Measurements from ENCODE around the gene KCNC3. TPM values are rescaled to one million over a fixed set of nuclear protein-coding genes. Genes with fewer than 3 reads are reported as not detected.

The KCNC3 gene
- total RNA-seq, 1 experiment from 2014 or later, result 5.3 TPM

DNA sequence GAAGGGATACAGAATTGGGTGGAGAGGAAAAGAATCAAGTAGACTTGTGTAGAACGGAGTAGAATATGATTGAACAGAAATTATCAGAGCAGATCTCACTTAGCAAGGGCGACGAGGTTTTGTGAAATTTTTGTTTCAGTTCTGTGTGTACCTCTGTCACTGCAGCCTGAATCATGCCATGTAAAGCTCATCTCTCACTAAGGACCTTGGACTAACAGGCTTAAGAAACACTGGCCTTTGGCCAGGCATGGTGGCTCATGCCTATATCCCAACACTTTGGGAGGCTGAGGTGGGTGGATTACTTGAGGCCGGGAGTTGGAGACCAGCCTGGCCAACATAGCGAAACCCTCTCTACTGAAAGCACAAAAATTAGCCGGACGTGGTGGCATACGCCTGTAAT, 63.1 kb downstream of the KCNC3 start:
- no peak for TF ChIP-seq CTCF (IDR thresholded peaks at IDR 0.05; ENCODE audit: unreplicated experiment)
- no peaks in the 10 kb centered on the region for H3K27me3 Mint-ChIP-seq (ENCODE audit: unreplicated experiment)

GRCh38 chr19:50264483-50265186, 64.5 kb downstream of the KCNC3 start:
- CTCF ChIA-PET, result interaction anchor here (0.7 kb wide), 1 partner anchor 129 kb away, joined by 5 read pairs; no protein-coding TSS in a partner anchor
- DNase-seq, result no peak
- H3K4me1 Mint-ChIP-seq (ENCODE audit: low read depth, unreplicated experiment), result no peaks in the 10 kb centered on the region
- no peaks in the 10 kb centered on the region for H3K27me3 Mint-ChIP-seq (ENCODE audit: unreplicated experiment)
- peaks cover 88% of the 10 kb centered on the region for H3K36me3 Mint-ChIP-seq (ENCODE audit: insufficient read depth, unreplicated experiment)
- no peak for TF ChIP-seq CTCF (IDR thresholded peaks at IDR 0.05; ENCODE audit: unreplicated experiment)
- H3K9me3 Mint-ChIP-seq (ENCODE audit: low read depth, unreplicated experiment), result no peaks in the 10 kb centered on the region
- no TSS peak for BruUV-seq (replicated peaks)
- intact Hi-C loops (cut with micrococcal nuclease; ENCODE audit: unreplicated experiment), result no loop called here
- no peak overlapping the region for H3K27ac Mint-ChIP-seq (ENCODE audit: unreplicated experiment)
- no peak overlapping the region for H3K4me3 Mint-ChIP-seq (ENCODE audit: low read depth, unreplicated experiment)

More for the DNA sequence above, 63.1 kb downstream of the KCNC3 start:
- Mint-ChIP-seq H3K27ac (ENCODE audit: unreplicated experiment) (no peak overlapping the region), H3K9me3 (ENCODE audit: low read depth, unreplicated experiment) (no peaks in the 10 kb centered on the region), H3K4me1 (ENCODE audit: low read depth, unreplicated experiment) (no peaks in the 10 kb centered on the region), H3K36me3 (ENCODE audit: insufficient read depth, unreplicated experiment) (peaks cover 89% of the 10 kb centered on the region), H3K4me3 (ENCODE audit: low read depth, unreplicated experiment) (no peak overlapping the region)
- CTCF ChIA-PET, result no interaction called here
- DNase-seq, result no peak
- no TSS peak for BruUV-seq (replicated peaks)
- intact Hi-C loops (cut with micrococcal nuclease; ENCODE audit: unreplicated experiment), result no loop called here

GRCh38 chr19:50263176-50263575, 66.0 kb downstream of the KCNC3 start:
- no peaks in the 10 kb centered on the region for H3K9me3 Mint-ChIP-seq (ENCODE audit: low read depth, unreplicated experiment)
- intact Hi-C loops (cut with micrococcal nuclease; ENCODE audit: unreplicated experiment), result no loop called here
- CTCF ChIA-PET, result no interaction called here

More at GRCh38 chr19:50263176-50263575, 66.0 kb downstream of the KCNC3 start:
- H3K4me3 Mint-ChIP-seq (ENCODE audit: low read depth, unreplicated experiment), result no peak overlapping the region
- H3K4me1 Mint-ChIP-seq (ENCODE audit: low read depth, unreplicated experiment), result no peaks in the 10 kb centered on the region
- H3K27ac Mint-ChIP-seq (ENCODE audit: unreplicated experiment), result no peak overlapping the region
- BruUV-seq (replicated peaks), result no TSS peak
- no peak for TF ChIP-seq CTCF (IDR thresholded peaks at IDR 0.05; ENCODE audit: unreplicated experiment)
- H3K36me3 Mint-ChIP-seq (ENCODE audit: insufficient read depth, unreplicated experiment), result peaks cover 88% of the 10 kb centered on the region
- no peak for DNase-seq
- H3K27me3 Mint-ChIP-seq (ENCODE audit: unreplicated experiment), result no peaks in the 10 kb centered on the region

Other genes with a start within 250 kb of the KCNC3 start
- gene IZUMO2, start 166.1 kb downstream of the KCNC3 start, total RNA-seq (2022), result not detected in 2 replicates
- 255 and 312 TPM in 2 replicates for gene MYH14, start 125.8 kb downstream of the KCNC3 start, total RNA-seq (2022)
- gene NAPSA, start 36.3 kb upstream of the KCNC3 start, total RNA-seq (2022), result 1.9 and 3.6 TPM in 2 replicates
- gene NR1H2, start 47.1 kb upstream of the KCNC3 start, total RNA-seq (2022), result 72.7 and 77.5 TPM in 2 replicates
- gene POLD1, start 55.0 kb upstream of the KCNC3 start, total RNA-seq (2022), result 67.1 and 81.9 TPM in 2 replicates
- gene SPIB, start 89.6 kb upstream of the KCNC3 start, total RNA-seq (2022), result 1.2 and 1.3 TPM in 2 replicates
- gene MYBPC2, start 103.5 kb upstream of the KCNC3 start, total RNA-seq (2022), result not detected in 2 replicates
- 200 and 214 TPM in 2 replicates for gene EMC10, start 147.1 kb upstream of the KCNC3 start, total RNA-seq (2022)
- gene GARIN5A, start 147.5 kb upstream of the KCNC3 start, total RNA-seq (2022), result 6.0 and 7.8 TPM in 2 replicates
- gene JOSD2, start 181.8 kb upstream of the KCNC3 start, total RNA-seq (2022), result 33.5 and 38.6 TPM in 2 replicates
- gene ASPDH, start 184.5 kb upstream of the KCNC3 start, total RNA-seq (2022), result not detected in 2 replicates
- not detected in 2 replicates for gene LRRC4B, start 239.1 kb upstream of the KCNC3 start, total RNA-seq (2022)